Stimulated activated CD4-positive, alpha-beta T cell treated with anti-CD3 and anti-CD28 coated beads, Interleukin-15, amount 100 ng/mL, for 1 hour (primary cell): ENCODE results near the gene EPS8L1.
"Not testable (repeated sequence)": the region's sequence is repeated elsewhere in the genome, so short reads cannot be mapped to it uniquely, and the experiment has no call there.

Source experiments
- DNase-seq, 2 donors: peaks; one replicate each; pipeline ENCODE4 v3.0.0-alpha.2; 2020; ENCODE audit warnings: low read depth in 1 of 2, low spot score in 1 of 2

The EPS8L1 gene

DNA sequence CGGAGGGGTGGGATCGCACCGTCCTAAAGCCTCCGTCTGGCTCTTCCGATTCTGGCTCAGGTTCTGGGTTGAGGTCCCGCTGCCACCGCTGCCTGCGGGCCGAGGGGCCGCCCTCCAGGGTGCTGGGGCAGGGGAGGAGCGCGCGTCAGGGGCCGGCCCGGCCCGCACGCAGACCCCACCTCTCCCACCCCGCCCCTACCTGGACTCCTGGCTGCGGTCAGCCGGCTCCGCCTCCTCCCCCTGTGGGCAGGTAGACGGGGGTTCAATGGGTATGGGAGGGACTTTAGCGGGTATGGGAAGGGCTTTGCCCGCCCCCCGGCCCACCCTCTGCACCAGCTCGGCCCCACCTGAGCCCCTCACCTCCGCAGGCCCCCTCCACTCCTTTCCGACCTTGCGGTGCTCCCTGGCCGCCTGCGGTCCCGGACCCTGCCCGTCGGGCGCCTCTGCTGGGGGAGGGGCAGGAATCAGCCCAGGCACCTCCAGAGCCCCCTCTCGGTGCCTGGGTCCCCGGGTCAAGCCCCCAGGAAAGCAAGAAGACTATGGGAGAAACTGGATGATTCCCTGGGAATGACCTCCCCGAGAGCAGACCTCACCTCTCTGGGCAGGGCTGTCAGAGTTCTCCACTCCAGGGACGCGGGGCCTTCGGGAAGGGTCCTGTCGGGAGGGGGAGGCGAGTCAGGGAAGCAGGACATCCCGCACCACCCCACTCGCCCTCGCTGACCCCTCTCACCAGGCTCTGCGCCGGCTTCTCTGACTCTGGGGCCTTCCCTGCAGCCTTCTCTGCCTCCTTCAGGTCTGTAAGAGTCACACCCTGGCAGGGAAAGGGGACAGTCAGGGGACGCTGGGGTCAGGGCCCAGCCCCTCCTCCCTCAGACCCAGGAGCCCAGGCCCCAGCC lies 17.0 kb downstream of the EPS8L1 start:
- no peak for DNase-seq

DNA sequence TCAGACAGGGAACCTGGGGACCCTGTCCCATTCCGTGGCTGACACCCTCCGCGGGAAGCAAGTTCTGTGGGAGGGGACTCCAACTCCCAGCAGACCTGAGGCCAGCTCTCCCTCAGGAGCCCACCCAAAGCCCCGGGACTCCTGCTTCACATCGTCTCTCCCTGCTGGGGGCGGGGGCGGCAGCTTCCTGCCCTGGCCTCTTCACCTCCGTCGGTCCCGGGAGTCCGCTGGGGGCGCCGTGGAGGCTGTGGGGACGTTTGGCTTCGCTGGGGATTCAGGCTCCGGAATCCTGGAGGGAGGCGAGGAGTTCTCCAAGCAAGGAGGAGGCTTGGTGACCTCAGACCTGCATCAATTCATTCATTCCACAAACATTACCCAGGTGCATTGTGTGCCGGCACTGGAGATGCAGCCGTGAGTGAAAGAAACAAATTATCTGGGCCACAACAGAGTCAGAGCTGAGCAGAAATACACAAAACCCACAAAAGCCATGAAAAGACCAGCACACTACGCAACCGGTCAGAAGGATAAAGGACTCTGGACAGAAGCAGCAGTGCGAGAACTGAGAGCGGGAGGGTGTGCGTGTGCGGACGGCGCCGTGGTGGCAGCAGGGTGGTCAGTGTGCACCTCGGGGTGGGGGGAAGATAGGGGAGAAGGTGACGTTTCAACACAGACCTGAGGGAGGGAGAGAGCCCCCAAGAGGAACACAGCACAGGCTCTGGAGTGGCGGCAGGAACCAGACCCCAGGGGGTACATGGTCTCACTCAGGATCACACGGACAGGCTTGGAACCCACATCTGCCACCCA lies 19.0 kb downstream of the EPS8L1 start:
- DNase-seq, result no peak

DNA sequence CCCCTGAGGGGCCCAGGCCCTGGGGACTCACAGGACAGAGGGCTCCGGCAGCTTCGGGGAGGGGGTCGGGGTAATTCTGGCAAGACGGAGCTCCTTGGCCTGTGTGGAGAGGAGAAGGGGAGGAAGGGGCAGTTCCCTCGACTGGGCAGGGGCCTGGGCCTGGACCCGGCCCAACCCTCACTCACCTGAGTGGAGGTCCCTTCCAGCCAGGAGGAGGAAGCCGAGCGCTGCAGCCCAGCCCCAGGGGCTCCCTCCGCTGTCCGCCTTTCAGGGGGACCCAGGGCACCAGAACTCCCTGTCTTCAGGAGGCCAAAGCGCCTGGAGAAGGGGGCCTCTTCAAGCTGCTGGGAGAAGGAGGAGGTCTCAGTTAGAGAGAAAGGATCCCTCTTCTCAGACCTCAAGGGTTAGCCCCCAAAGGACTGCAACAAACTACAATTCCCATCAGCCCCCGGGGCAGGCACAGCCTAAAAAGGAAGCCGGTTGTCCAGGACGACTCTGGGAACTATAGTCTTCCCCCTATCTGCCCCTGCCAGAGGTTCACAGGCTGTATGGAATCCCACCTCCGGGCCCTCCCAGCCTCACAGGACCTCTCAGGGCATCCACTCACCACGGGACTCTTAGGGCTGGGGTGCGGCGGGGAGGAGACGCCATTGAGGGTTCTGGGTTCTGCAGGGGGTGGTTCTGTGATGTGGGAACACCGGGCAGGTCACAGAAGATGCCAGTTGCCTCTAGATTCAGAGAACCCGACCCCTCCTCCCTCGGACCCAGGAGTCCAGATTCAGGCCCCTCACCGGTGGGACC lies 19.8 kb downstream of the EPS8L1 start:
- no peak for DNase-seq

DNA sequence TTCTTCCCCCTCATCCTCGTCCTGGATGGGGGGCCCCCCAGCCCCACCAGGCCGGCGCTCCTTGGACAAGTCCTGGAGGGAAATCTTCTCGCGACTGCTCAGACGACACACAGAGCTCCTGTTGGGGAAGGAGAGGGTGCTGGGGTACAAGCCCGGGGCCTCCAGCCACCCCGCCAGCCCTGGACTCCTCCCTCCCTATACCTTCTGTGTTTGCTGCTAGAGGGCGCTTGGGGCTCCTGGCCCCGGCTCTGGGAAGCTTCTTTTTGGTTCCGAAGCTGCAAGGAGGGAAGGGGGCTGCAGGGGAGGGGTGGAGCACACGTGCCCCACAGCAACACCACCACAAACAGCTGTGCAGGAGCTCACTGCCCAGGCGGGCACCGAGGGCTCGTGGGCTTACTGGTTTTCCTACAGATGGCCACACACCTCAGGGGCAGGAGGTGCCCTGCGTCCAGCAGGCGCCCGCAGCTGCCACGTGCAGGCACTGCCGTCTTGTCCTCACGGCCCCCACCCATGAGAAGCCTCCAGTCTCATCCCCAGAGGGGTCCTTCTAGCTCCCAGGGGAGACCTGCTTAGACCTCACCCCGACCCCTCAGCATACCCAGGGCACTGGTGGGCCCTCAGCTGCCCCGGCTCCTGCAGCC lies 20.5 kb downstream of the EPS8L1 start:
- DNase-seq, result no peak

DNA sequence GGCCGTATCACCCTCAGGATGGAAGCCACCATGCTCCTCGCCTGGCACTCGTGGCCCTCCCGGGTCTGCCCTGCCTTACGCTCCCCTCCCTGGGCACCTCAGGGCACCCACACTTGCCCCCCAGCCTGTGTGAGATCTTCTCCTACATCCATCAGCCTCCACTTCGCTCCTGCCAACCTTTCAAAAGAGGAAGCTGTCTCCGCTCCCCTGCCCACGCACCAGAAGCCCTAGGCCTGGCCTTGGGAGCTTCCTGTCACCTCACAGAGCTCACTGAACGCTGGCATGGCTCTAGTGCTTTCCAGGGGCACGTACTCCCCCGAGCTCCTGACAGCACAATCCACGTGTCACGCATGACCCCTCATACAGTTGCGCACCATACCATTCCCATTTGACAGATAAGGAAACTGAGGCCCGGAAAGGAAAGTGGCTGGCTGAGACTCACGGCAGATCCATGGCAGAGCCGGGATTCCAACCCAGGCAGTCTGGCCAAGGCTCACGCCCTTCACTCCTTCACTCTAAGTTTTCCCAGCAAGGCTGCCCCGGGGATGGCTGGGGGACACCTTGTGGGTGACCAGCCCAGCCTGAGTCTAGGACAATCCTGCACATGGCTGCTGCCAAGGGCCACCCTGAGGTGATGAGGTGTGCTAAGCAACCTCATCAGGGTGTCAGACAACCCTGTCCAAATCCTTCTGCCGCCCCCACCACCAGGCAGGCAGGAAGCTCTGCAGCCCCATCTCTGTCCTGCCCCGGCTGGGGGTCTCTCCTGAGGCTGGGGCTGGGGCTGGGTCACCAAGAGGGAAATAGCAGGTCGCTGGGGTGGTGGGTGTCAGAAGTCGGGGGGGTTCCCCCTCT lies 22.4 kb downstream of the EPS8L1 start:
- no peak for DNase-seq

DNA sequence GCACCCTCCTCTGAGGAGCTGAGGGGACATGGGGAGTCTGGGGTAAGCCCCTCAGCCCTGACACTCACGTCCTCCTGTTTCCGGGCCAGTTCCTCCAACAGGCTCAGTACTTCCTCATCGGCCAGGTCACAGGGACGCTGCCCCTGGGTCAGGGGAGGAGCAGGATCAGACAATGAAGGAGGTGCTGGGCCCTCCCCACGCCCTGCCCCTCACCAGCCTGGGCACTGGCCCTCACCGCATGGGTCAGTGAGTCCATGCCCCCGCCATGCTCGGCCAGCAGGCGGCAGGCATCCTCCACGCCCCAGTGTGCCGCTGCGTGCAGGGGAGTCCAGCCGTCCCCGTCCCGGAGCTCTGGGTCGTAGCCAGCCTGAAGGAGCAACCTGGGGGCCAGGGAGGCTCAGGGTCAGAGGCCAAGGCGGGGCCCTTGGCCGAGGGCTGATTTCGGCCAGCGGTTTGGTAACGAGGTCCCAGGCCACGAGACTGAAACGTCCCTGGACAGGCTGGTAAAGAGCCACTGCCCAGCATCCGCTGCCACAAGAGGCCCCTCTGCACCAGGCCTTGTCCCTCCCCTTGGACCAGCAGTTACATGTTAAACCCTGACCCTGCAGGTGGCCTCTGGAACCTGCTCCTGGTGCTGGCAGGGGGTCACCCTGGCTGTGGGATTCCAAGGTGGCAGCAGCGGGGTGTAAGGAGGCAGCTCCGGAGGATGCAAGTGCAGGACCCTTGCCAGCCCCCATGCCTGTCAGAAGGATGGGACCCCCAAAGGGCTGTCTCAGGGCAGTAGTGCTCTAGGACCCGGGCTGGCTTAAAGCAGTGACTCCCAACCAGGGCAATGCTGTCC lies 23.3 kb downstream of the EPS8L1 start:
- DNase-seq, result no peak

DNA sequence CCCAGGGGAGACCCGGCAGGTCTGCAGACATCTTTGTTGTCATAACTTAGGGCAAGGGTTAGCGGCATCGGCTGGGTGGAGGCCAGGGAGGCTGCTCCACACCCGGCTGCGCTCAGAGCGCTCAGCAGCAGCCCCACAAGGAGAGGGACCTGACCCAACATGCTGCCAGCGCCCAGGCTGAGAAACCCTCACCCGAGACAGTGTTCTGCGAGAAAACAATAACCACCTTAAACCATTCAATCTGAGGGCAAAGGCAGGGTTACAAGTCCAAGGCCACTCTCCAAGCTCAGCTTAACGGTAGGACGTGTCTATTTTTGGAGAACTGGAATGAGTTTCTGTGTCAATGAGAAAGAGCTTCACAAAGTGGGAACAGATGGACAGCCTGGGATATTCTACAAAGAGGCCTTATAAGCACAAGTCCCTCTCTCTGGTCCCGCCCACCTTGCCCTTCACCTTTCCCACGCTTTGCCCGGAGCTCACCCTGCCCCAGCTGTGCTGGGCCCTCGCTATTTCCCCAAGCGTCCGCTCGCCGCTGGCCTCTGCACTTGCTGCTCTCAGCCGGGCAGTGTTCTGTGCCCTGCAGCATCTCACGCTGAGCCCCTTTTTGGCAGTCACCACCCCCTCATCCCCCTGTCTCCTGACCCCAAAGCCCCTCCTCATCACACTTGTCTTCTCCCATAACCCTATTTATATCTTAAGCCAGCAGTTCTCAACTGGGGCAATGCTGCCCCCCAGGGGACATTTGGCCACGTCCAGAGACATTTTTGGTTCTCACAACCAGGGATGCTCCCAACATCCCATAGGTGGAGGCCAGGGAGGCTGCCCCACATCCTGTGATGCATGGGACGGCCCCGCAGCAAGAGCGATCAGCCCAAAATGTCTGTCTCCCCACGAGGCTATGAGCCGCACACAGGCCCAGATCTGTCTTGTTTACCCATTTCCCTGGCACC lies 24.2 kb downstream of the EPS8L1 start:
- DNase-seq, result no peak

DNA sequence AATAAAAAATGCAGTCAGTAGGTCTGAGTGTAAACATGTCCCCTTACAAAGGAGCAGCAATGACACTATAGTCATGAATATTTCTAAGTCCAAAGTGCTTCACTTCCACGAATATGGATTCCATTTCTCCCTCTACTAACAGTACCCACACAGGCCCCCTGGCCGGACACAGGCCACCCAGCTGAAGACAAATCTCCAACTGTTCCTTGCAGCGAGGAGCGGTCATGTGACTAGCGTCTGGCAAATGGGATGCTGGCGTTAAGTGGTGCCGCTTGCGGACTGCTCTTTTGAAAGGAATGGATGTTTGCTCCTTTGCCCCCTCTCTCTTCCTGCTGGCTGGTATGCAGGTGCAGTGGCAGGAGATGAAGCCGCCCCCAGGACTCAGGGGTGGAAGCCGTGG lies 25.6 kb downstream of the EPS8L1 start:
- DNase-seq, result no peak

DNA sequence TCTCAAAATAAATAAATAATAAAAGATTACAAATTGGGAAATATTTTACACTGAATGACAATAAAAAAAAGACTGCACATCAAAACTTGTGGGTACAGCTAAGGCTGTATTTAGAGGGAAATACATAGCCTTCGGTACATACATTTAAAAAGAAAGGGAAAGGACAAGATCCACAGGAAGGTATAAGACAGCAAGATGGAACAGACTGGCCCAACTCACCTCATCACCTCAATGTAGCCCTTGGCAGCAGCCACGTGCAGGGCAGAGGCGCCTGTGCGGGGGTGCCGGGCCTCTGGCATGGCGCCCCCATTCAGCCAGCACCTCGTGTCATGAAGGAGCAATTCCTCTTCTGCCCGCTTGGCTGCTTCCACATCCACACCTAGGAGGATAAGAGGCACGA lies 27.5 kb downstream of the EPS8L1 start:
- DNase-seq, result no peak

DNA sequence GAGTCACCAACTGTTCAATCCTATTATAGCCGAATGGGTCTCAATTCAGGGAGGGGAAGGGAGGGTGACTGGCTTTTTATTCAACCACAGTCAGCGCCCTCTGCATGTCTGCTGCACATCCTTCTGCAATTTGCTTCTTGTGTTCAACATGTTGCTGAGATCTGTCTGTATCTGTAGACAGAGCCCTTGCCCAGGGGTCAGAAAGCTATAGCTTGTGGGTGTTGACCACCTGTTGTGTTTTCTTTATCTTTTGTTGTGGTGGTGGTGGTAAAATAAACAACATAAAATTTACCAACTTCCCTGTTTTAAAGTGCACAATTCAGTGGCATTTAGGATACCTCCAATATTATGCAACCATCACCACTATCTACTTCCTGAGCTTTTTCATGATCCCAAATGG lies 29.6 kb downstream of the EPS8L1 start:
- DNase-seq, result no peak

DNA sequence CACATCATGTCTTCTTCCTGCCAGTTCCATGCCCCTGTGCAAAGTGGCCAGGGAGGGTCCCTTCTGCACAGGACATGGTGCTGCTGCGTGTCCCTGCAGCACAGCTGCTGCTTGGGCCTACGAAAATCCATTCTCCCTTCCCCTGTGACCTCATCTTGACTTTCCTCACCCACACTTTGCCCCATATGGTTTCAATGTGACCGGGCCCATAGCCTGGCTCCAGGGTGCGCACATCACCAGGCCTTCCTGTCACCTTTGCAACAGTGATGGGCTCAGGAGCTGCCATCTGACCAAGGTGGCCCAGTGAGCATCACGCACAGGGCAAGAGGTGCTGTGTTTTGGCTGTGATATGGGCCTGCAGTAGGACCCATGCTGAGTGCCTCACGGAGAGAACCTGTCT lies 30.9 kb downstream of the EPS8L1 start:
- no peak for DNase-seq

DNA sequence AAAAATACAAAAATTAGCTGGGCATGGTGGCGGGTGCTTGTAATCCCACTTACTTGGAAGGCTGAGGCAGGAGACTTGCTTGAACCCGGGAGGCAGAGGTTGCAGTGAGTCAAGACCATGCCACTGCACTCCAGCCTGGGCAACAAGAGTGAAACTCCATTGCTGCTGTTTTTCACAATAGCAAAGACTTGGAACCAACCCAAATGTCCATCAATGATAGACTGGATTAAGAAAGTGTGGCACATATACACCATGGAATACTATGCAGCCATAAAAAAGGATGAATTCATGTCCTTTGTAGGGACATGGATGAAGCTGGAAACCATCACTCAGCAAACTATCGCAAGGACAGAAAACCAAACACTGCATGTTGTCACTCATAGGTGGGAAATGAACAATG lies 31.6 kb downstream of the EPS8L1 start:
- not testable (repeated sequence) for DNase-seq

DNA sequence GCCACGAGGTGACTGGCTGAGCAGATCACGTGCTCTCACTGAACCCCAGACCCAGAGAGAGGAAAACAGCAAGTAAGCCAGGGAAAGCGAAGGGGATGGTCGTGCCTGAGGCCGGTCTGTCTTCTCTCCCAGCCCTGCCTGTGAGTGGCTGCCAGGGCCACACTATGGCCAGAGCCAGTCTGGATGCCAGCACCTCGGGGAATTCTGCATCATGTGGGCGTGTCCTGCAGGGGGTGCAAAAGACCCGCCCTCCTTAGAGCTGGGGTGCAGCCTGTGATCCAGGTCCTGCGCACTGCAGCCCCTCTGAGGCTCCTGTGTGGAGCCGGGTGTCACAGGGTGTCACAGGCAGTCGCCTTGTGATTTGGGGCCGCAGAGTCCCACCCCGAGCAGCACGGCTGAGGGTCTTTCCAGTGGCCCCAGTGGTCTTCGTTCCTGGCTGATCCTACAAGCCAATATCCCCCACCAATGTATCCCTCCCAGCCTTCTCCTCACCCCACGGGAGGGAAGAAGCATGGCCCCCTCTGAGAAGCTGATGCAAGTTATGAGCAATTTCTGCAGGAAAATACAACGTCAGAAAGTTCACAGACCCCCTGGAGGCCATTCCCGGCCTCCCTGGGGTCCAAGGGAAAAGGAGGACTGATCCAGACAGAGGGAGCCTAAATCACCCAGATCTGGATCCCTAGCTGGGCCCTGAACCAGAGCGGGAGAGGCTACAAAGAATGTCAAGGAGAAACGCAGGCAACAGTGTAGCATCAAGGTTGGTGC lies 34.0 kb downstream of the EPS8L1 start:
- no peak for DNase-seq

DNA sequence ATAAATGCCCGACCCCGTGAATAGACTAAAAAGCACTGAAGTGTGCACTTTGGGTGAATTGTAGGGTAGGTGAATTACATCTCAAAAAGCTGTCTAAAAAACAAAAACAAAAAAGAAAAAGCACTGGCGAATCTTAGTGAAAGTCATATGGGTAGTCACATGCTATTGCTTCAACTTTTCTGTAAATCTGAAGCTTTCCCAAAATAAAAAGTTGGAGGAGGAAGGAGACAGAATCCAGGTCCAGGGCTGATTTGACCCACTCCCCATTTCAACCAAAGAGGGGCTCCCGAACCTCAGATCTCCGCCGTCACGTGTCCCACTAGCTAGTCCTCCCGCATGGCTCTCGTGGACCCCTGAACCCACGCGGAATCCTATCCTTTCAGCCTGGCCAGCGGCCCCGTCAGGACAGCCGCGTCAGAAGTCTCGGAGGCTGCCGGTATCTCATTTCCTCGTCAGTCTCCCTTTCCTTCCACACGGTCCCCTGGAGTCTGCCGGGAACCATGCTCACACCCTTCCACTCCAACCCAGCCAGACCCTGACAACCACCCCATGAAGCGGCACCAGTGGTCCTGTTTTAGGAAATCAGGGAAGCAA lies 35.7 kb downstream of the EPS8L1 start:
- no peak for DNase-seq

DNA sequence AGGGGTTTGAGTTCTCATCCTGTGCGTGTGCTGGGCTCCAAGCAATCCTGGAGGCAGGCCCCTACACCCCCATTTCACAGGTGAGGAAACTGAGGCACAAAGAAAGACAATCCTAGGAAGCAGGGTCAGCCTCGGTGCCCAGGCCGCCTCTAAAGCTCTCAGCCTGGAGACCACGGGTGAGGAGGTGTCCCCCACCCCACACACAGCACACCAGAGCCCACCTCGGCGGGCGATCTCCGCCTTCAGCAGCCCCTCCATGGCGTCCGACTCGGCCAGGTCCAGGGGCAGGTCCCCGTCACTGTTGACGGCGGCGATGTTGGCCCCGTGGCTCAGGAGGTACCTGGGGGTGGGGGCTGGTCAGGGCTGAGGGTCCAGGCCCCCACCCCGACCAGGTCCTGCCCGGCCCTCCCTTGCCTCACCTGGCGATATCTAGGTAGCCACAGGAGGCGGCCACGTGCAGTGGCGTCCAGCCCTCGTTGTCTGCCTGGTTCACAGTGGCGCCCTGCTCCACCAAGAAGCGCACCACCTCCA lies 36.6 kb downstream of the EPS8L1 start:
- DNase-seq, result no peak

DNA sequence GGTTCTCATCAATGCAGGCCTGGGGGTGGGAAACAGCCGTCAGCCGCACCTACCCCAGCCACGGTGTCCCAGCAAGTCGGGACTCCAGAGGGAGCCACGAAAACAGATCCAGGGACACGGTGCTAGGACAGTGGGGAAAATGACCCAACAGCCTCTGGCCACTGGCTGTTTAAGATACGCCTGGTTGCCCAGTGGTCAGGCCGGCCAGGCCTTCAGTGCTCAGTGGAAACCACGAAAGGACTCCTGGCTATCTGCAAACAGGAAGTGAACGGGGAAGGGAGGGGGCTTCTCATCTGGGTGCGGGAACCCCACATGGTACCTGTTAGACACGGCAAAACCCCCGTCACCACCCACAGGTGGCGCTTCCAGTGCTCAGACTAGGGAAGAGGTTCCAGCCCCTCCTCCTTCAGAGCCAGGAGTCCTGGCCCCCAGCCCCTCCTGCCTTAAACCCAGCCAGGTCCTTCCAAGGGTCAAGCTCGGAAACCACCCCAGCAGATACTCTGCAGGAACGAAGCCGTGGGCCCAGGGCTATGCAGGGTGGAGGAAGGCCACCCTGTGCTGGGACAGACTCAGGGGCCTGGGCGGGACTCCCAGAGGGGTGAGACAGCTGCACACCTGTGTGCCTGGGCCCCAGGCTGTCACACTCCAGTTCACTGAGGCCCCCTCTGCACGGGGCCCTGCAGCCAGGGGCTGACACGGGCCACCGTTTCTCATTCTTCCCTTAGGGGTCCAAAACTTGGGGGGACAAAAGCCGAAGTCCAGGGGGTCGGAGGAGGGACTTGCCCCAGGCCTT lies 37.3 kb downstream of the EPS8L1 start:
- no peak for DNase-seq
